NCI-H526 treated with DMSO at 0.1 percent for 48 hours (cell line): ENCODE results near the gene DALRD3.

Experiments used
- DNase-seq: peaks from one replicate; lab custom pipeline; 2025; lab: John Stamatoyannopoulos, UW

The DALRD3 gene

DNA sequence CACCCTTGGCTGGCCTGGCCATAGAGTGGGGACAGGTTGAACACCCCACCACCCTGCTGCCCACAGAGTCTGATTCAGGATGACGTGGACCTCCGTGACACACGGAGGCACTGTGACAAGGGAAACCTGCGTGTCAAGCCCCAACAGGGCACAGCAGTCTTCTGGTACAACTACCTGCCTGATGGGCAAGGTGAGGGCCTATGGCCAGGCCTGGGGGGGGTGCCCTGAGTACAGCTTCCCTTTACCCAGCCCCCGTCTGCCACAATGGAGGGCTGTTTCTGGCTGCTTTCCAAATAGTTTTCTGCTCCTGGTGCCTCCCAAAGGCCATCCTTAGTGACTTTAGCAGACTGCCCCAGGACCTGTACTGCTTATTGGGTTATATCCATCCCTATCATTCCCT is 12.4 kb downstream of the DALRD3 start:
- DNase-seq = no peak

DNA sequence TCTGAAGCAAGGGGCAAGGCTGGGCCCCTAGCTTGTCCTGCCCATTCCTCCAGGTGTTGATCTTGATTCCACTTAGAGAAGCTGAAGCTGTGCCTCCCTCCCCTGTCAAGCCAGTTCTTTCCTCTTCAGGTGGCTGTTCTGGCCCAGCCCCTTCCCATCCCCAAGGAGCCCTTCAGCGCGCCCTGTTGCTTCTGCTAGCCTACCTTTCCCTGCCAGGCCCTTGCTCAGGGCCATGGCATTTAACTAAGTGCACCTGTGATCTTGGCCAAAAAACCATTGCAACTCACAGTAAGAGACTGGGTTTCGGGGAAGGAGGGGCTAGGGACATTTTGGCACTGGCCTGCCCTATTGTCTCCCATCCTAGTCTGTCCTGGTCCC is 13.1 kb downstream of the DALRD3 start:
- no peak for DNase-seq

DNA sequence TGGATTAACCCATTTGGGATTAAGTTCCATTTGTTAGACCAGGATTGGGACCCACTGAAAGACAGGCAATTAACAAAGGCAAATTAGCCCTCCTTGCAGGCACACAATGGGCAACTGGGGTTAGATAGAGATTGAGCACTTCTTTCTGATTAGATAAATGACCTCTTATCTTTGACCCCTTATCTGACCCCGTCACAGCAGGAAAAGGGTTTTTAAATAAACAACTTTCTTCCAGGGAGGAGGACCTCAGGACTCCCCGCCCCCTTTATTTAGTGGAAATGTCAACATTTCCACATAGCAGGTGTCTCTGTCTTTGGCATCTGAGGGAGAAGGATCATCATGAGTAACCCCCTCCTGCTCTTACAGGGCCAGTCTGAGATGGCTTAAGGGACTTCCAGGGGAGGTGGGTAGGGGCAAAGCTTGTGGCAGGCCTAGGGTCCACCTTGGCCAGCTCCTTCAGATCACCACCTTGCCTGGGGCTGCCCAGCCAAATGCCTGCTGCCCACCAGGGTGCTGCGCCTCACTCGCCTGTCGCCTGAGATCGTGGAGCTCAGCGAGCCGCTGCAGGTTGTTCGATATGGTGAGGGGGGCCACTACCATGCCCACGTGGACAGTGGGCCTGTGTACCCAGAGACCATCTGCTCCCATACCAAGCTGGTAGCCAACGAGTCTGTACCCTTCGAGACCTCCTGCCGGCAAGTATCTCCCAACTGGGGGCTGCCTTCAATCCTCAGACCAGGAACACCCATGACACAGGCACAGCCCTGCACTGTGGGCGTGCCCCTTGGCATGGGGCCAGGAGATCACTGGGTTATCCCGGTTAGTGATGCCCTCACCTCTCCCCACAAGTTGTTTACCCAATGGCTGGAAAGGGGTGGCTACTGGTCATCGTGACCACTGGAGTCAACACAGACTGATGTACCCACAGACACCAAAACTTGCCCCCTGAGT is 13.8 kb downstream of the DALRD3 start:
- DNase-seq = no peak

DNA sequence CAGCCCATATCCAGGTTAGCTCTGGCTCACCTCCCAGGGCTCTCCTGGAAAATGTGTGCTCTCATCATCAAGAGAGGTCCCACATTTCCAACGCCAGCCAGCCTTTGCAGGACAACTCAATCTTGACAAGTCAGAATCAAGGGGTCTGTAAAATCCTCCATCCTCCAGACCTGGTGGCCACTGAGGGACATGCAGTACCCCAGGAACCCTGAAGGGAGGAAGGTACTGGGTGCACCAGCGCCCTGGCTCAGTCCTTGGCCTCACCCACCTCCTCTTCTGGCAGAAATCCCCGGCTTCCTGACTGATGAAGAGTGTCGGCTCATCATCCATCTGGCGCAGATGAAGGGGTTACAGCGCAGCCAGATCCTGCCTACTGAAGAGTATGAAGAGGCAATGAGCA is 17.2 kb downstream of the DALRD3 start:
- DNase-seq = no peak

DNA sequence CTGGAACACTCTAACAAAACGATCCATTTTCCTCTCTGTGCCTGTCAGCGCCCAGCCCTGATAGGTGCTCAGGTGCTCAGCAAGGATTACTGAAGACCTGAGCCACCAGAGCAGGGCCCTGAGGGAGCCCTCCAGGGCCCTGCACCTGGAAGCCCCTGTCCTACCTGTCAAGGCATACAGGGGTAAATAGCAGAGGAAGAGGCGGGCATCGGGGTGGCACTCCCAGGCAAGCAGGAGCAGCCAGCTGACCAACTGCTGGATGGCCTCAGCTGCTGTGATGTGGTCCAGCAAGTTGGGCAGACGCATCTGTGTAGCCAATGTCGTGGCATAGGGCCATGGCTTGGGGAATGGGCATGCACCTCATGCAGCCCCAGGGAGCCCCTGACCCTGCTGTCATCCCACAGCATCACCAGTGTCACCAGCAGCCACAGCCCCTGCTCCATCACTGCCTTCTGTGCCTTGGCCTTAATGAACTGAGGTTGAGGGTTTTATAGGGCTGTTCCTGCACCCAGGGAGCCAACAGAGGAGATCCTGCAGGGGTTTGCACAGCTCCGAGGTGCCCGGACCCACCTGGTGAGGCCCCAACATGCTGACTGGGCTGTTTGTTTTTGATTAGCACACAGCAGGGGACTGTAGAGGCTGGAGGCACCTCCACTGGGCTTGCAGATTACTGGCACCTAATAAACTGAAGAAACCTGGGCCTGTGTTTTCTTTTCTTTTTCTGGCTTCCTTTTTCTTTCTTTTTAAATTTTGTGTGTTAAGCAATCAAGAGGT is 19.1 kb downstream of the DALRD3 start:
- no peak for DNase-seq

DNA sequence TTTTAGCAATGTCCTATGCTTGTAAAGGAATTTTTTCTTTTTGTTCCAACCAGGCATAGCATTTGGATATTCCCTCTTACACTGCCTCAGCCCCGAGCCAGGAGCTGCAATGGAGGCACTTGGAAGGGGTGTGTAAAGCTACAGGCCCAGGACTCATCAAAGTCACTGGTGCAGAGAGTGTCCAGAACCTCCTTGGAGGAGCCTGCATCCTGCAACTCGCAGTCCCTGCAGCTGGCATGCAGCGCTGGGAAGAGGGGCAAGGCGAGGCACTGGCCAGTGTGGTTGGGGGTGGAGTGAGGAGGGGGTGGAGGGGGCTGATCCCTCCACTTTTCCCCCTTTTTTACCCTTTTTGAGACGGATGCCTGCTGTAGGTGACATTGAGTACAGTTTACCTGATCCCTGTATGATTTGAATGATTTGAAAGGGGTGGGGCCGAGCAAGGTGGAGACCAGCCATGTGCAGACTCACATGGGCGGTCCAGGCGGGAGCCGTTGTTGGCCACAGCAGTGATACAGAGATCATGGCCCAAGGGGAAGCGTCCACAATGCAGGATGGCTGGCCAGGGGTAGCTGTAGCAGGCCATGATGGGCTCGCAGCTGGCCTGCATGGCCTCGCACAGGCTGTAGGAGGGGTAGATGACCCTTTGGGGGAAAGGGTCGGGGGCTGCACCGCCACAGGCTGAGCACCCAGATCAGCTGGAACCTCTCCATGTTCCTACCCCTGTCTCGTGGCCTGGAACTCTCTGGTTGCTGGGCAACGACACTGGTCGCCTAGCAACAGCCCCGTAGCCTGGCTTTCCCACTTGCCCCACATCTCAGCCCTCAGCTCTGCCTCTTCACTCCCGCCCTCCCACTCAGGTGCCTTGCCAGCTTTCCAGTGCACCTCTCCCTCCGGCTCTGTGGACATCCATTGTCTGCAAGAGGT is 20.4 kb downstream of the DALRD3 start:
- peak; percentile 61 for DNase-seq

DNA sequence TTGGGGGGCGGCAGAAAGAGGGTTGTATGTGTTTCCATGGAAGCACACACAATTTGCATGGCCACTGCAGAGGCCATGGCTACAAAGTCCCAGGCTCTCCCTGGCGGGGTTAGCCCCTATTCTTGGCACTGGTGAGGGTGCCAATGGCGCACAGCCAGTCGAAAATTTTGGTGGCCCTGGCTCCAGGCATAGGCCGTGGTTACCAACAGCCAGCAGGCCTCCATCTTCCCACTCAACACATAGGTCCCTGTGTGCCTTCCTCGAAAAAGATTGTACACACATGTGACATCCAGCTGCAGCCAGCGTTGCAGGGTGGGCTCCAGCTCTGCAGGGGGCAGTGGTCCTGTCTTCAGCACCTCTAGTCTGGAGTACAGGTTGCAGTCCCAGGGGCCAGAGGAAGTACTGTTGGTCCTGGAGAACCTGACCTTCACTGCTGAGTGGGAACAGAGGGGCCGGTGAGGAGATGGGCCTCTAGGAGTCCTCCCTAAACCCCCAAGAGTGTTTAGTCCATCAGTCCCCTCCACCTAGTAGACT is 21.2 kb downstream of the DALRD3 start:
- DNase-seq = no peak

DNA sequence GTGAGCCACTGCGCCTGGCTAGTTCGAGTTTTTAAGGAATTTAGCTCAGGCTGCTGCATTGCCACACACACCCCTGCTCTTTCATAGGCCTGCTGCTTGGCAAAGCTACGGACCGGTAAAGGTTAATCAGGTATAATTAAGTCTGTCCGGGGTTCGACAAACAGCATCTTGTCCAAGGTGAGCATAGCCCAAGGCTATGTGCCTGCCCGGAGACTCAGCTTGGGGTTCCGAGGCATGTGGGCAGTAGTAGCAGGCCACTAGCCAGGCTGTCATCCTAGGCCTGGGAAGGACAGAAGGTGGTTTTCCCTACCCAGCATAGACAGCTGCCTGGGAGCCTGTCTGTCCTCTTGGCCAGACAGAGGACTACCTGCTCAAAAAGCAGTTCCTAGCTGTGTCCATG is 21.7 kb downstream of the DALRD3 start:
- no peak for DNase-seq

DNA sequence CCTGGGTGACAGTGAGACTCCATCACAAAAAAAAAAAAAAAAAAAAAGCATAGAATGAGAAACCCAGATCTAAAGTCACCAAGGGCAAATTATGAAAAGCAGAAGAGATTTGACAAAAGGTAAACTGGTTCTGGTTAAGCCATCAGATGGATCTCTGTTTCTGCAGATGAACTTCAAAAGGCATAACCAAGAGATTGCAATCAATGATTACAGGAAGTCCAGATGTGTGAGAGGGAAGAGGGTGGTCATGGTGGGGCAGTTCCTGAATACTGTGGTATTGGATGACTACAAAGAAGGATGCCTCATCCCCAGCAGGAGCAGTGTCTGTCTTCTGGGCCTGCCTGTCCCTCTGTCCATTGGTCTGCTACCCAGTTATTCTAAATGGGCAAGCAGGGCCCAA is 24.5 kb downstream of the DALRD3 start:
- DNase-seq = no peak

DNA sequence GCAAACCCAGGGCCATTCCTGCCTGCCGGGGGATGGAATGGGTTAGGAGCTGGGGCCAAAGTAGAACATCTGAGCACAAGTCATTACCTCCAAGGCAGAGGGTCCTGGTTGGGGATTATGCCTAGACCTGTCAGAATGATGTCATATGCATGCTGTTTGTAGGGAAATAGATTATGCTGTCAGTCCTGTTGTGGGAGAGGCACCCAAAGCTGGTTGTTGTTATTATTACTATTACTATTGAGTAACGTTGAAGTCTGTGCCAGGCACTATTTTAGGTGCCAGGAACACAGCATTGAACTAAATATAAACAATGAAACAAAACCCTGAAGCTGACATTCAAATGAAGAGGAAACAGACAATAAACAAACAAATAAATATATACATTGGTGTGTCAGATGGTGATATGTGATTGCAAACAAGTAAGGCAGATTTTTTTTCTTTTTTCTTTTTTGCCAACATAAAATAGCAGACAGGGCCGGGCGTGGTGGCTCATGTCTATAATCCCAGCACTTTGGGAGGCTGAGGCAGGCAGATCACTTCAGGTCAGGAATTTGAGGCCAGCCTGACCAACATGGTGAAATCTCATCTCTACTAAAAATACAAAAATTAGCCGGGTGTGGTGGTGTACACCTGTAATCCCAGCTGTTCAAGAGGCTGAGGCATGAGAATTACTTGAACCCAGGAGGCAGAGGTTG is 26.4 kb downstream of the DALRD3 start:
- DNase-seq = no peak

DNA sequence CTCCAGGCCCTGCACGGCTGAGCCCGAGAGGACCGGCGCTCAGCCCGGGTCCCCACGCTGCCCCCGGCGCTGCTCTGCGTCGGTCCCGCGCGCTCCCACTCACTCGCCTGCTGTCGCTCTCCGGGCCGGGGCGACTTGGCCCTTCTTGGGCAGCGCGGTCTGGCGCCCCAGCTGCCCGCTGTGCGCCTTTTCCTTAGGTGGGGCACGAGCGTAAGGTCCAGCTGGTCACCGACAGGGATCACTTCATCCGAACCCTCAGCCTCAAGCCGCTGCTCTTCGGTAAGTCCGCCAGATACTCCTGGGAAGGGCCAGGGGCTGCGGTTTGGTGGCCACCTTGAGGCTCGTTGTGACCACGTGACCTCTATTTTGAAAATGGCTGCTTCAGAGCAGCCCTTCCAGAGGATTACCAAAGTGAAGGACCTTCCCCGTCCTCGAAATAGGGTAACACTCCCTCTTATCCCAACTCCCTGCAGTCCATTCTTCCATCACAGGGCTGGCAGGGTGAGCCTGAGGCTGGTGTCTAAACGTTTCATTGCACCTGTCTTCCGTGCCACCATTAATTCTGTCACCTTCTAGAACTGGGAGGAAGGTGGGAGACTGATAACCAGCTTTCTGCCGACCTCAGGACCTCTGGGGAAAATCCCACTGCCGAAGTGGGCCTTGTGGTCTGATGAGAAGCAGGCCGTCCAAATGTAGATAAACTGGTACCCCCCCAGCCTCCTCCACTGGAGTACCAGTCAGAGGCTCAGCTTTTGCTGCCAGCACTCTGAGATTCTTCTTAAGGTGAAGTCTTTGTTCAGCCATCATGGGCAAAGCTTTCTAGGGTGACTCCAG is 27.5 kb downstream of the DALRD3 start:
- peak; percentile 26 for DNase-seq

DNA sequence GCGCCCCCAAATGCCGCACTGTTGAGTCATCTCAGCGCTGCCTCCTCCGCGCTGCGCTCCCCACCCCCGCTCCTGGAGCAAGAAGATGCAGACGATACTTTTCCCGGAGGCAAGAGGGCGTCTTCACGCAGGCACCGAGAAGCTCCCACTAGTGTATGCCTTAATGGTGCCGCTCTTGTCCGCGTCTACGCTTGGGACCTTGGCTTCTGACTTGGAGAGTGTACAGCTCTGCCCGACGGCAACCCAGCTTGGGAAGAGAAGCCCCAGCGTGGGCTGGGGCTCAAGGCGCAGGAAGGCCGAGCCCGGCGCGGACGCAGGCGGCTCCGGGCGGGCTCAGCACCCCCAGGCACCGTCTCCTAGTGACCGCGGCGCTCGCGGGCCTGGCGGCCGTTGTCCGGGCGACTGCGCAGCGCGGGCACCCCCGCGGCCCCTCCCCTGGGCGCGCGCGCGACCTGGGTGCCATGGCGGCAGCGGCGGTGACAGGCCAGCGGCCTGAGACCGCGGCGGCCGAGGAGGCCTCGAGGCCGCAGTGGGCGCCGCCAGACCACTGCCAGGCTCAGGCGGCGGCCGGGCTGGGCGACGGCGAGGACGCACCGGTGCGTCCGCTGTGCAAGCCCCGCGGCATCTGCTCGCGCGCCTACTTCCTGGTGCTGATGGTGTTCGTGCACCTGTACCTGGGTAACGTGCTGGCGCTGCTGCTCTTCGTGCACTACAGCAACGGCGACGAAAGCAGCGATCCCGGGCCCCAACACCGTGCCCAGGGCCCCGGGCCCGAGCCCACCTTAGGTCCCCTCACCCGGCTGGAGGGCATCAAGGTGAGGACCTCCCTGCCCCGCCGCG is 28.4 kb downstream of the DALRD3 start, which contains the start of gene P4HTM:
TSS of gene P4HTM (plus strand) at position 446 of the 840 bp plus-strand sequence. CDS start at position 462, 16 bp downstream.
- DNase-seq = peak; percentile 44

DNA sequence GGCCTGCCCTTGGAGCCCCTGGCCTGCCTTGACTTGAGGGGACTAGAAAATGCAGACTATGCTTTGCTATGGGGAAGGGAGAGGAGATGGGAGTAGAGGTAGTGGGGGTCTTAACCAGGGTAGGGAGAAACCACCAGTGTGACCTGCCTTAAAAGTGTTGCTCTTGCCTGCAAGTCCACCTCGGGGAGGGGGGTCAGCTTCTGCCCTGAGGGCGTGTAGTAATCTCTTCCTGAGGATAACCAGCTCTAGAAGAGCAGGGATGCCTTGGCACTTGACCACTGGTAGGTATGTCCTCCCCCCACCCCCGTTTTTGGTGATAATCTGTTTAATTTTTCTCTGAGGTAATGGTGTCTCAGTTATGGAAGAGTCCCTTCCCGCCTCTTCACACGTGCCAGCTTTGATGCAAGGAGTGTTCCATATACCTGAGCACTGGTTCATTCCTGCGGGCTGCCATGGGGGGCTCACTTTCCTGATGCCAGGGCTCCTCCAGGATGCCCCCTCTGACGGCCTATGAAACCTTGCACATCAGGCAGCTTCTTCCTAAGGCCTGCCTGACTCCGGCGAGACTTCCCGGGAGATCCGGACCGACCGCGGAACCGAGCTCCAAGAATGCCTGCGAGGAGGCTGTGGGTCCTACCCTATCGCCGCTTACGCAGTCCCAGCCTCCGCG is 29.1 kb downstream of the DALRD3 start:
- no peak for DNase-seq

DNA sequence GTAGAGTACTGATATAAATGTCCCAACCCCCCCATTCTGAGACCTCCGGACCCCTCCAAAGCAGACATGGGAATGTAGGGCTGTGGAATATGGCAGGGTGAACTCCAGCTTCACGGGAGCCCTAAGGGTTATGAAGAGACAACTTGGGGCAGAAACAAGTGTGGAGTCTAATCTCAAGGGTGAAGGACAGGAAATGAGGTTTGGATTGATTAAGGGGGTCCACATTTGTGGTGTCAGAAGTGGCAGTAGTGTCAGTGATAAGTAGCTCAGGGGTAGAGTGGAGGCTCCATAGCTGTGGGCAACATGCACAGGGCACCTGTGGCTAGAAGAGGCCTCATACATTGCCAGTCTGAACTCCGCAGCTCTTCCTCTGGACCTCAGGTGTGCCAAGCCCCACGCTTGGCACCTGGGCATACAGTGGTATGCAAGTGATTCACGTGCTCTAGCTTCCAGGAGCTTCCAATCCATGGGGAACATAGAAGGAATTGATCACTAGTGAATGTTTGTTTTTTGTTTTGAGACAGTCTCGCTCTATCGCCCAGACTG is 32.5 kb downstream of the DALRD3 start:
- DNase-seq = no peak

DNA sequence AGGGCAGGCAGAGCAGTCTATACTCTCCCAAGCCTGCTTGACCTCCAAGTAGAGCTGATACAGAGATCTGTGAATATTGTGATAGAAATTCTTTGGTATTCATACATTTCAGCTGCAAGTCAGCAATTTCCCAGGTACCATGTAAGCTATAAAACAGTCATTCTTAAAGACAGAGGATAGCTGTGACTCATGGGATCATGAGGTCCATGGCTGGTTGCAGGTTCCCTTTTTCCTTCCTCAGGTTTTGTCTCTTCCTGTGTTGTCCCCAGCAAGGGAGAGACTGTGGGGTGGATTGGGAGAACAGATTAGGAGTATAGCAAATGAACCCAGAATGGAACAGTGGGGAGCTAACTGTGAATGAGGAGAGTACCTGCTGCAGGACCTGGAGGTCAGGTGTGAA is 33.7 kb downstream of the DALRD3 start:
- DNase-seq = no peak

DNA sequence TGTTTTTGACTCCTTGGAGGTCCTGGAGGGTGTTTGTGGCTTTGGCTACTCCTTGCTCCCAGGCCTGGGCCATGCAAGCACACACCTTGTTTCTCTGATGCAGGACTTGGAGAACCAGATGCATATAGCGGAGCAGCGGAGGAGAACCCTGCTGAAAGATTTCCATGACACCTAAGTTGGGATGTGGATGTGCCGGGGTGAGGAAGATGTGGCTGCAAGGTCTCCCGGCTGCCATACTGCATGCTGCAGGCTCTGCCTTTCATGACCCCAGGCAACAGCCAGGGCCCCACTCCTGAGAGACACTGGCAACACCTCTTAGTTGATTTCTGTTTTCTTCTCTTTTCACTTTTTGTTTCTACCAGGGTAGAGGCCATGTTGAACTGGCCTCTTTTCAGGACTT is 35.3 kb downstream of the DALRD3 start:
- no peak for DNase-seq

DNA sequence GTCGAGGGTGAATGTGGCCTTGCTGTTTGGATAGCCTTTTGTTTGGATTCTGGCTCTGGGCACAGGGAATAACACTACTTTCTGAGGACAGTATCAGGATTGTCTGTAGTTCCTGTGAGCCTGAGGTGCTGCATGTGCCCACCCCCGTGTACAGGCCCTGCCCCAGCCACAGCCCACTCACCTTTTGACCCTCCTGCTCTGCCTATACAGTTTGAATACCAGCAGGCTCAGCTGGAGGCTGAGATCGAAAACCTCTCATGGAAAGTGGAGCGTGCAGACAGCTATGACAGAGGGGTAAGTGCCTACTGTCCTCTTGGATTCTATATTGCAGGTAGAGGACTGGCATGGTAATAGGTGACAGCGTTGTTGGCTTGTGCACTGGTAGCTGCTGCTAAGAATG is 35.7 kb downstream of the DALRD3 start:
- DNase-seq = no peak

DNA sequence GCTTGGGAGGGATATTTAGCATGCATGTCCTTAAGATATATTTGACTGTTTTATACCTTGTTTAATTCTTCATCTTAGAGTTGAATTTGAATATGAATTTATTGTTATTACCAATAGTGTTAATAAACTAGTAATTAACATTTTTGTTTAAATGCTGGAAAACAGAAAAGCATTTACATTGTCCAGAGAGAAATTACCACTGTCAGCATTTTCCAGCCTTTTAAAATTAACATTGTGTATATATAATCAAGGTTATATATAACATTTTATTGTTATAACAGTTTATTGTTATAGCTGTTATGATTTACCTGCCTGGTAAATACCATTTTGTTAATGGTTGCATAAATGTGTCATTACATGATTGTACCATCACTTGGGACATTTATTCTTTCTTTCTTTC is 36.4 kb downstream of the DALRD3 start:
- no peak for DNase-seq
